ENCODE results near the gene ECM1. TPM values are rescaled to one million over a fixed set of nuclear protein-coding genes. Genes with fewer than 3 reads are reported as not detected.

The ECM1 gene
- total and polyA plus RNA-seq, 2 donors (not counting 3 experiments of a cell fraction or from before 2014, with no cell fraction given) = 7.2 to 16.6 TPM

- dilution Hi-C loops (cut with MboI; ENCODE audit: extremely low pct_ligation_motif_present, low sequenced_read_pairs) = no loop called here
- CTCF ChIA-PET = no interaction called here
- H3K9me1 ChIP-seq (replicated peaks; ENCODE audit: control insufficient read depth, extremely low read depth, insufficient read depth, low read length) = no peaks in the 10 kb centered on the region
- peaks cover 4 to 22% of the 10 kb centered on the region in 2 experiments for H3K36me3 ChIP-seq (ENCODE audit: control insufficient read depth in 2 of 2, extremely low read depth in 1 of 2, insufficient read depth in 2 of 2, low read length in 2 of 2)
- TF ChIP-seq MAX (IDR thresholded peaks at IDR 0.05; ENCODE audit: insufficient read depth, insufficient read length) (no peak), MYC (IDR thresholded peaks at IDR 0.05; ENCODE audit: low read depth, low read length) (no peak), GATA2 (IDR thresholded peaks at IDR 0.05; ENCODE audit: insufficient read depth, insufficient read length, low read depth, low read length) (no peak), JUN (IDR thresholded peaks at IDR 0.05; ENCODE audit: borderline replicate concordance, insufficient read depth, insufficient read length, low read depth) (no peak), FOS (IDR thresholded peaks at IDR 0.05; ENCODE audit: borderline replicate concordance, insufficient read depth, low read length) (no peak), CTCF (IDR thresholded peaks at IDR 0.05; ENCODE audit: extremely low read depth in 1 of 2, insufficient read depth in 1 of 2, low read depth in 1 of 2, low read length in 2 of 2) (no peak), POLR2AphosphoS5 (IDR thresholded peaks at IDR 0.05; ENCODE audit: insufficient read depth, low read depth, low read length) (no peak), POLR2A (IDR thresholded peaks at IDR 0.05; ENCODE audit: low read depth, low read length) (no peak), EZH2 (IDR thresholded peaks at IDR 0.05; ENCODE audit: borderline replicate concordance, low read depth, low read length, severe bottlenecking) (no peak)
- no TSS peak for BruUV-seq (replicated peaks)
- intact Hi-C loops (cut with micrococcal nuclease) = no loop called here
- no peak overlapping the region for H3K27ac ChIP-seq (ENCODE audit: insufficient read depth, low read depth, low read length)
- DNase-seq (ENCODE audit: low read depth, low spot score) (no peak), FAIRE-seq (no peak)
- no peaks in the 10 kb centered on the region for H3K27me3 ChIP-seq (ENCODE audit: control insufficient read depth in 2 of 2, insufficient read depth in 2 of 2, low read length in 2 of 2)
- H3K79me2 ChIP-seq (ENCODE audit: control insufficient read depth, insufficient read depth, low read length) = no peaks in the 10 kb centered on the region
- H3K4me1 ChIP-seq (ENCODE audit: control insufficient read depth, extremely low read depth, insufficient read depth, low read length) = no peaks in the 10 kb centered on the region
- POLR2A ChIA-PET = no interaction called here
- H2AFZ ChIP-seq (ENCODE audit: low read depth, low read length) = no peak overlapping the region
- H4K20me1 ChIP-seq (replicated peaks; ENCODE audit: control insufficient read depth, extremely low read depth, insufficient read depth, low read length) = no peaks in the 10 kb centered on the region
- no peak overlapping the region for H3K4me3 ChIP-seq (replicated peaks in 1 of 3; ENCODE audit: insufficient read depth in 1 of 3, low read depth in 1 of 3, low read length in 3 of 3)
- H3K9ac ChIP-seq (replicated peaks; ENCODE audit: extremely low read depth, insufficient read depth, low read length) = no peak overlapping the region
- H3K9me3 ChIP-seq (replicated peaks; ENCODE audit: control insufficient read depth, insufficient read depth, low read length) = no peaks in the 10 kb centered on the region
- H3K4me2 ChIP-seq (ENCODE audit: insufficient read depth, low read length) = no peak overlapping the region
Observed at GRCh38 chr1:150472601-150473200, 35.2 kb upstream of the ECM1 start.
